Loucy (cell line): Measurements from ENCODE around the gene NMNAT2.

ENCODE experiments used
- H2AFZ ChIP-seq: fragments of 200-600 bp; sonication (generic); 2 replicates; pipeline ENCODE4 v1.6.0; 2016; ENCODE audit warnings: antibody characterized with exemption, mild to moderate bottlenecking, low read length, moderate library complexity
- H3F3A ChIP-seq: fragments of 200-600 bp; 2 replicates; pipeline ENCODE4 v1.6.0; 2016; ENCODE audit warnings: antibody characterized with exemption, low read depth, mild to moderate bottlenecking
- H3K27me3 ChIP-seq: fragments of 200-600 bp; sonication (generic); 2 replicates; pipeline ENCODE4 v1.6.1; 2014; ENCODE audit warnings: low read length, mild to moderate bottlenecking; ENCODE audit not compliant: insufficient read depth, poor library complexity, severe bottlenecking
- H3K36me3 ChIP-seq: fragments of 200-600 bp; sonication (generic); 2 replicates; pipeline ENCODE4 v1.6.1; 2016; ENCODE audit warnings: low read length; ENCODE audit not compliant: insufficient read depth
- H3K4me1 ChIP-seq: fragments of 200-600 bp; sonication (generic); 2 replicates; pipeline ENCODE4 v1.5.1; 2014; ENCODE audit warnings: low read length, mild to moderate bottlenecking; ENCODE audit not compliant: insufficient read depth, poor library complexity, severe bottlenecking
- H3K4me2 ChIP-seq: fragments of 200-600 bp; sonication (generic); 2 replicates; pipeline ENCODE4 v1.6.0; 2014; ENCODE audit warnings: antibody characterized with exemption, low read length, low read depth, mild to moderate bottlenecking; ENCODE audit not compliant: poor library complexity, severe bottlenecking
- H3K4me3 ChIP-seq: fragments of 200-600 bp; sonication (generic); 2 replicates; pipeline ENCODE4 v1.5.1; 2014; ENCODE audit warnings: low read length, mild to moderate bottlenecking, mixed read lengths; ENCODE audit not compliant: poor library complexity, severe bottlenecking
- H3K79me2 ChIP-seq: fragments of 200-600 bp; sonication (generic); 2 replicates; pipeline ENCODE4 v1.6.1; 2014; ENCODE audit warnings: low read length; ENCODE audit not compliant: insufficient read depth
- H3K9ac ChIP-seq: fragments of 200-600 bp; sonication (generic); 2 replicates; pipeline ENCODE4 v1.6.0; 2014; ENCODE audit warnings: mild to moderate bottlenecking, low read depth, low read length, moderate library complexity; ENCODE audit not compliant: poor library complexity, severe bottlenecking
- H3K9me2 ChIP-seq: fragments of 200-600 bp; sonication (generic); replicated peaks from 2 replicates; pipeline ENCODE4 v1.6.1; 2016; ENCODE audit warnings: low read depth, low read length, mixed read lengths
- H3K9me3 ChIP-seq: fragments of 200-600 bp; sonication (generic); 2 replicates; pipeline ENCODE4 v1.6.1; 2014; ENCODE audit warnings: mild to moderate bottlenecking, antibody characterized with exemption, low read length, low read depth; ENCODE audit not compliant: insufficient read depth
- H4K20me1 ChIP-seq: fragments of 200-600 bp; sonication (generic); 2 replicates; pipeline ENCODE4 v1.6.0; 2014; ENCODE audit warnings: antibody characterized with exemption, low read length, mild to moderate bottlenecking; ENCODE audit not compliant: insufficient read depth, poor library complexity, severe bottlenecking
- CTCF ChIP-seq: fragments of 200-600 bp; sonication (generic); conservative IDR thresholded peaks from 2 replicates; pipeline ENCODE4 v1.5.1; 2014; ENCODE audit warnings: mild to moderate bottlenecking, antibody characterized with exemption, low read length
- EZH2phosphoT487 ChIP-seq: fragments of 200-600 bp; IDR thresholded peaks from 2 replicates; pipeline ENCODE4 v1.6.1; 2018; ENCODE audit warnings: antibody characterized with exemption, mild to moderate bottlenecking, moderate library complexity, borderline replicate concordance

NMNAT2 gene

GRCh38 chr1:183435497-183435896 lies 17.3 kb upstream of the NMNAT2 start:
- Histone ChIP-seq H3K4me2 (no peak overlapping the region), H3K9me2 (no peaks in the 10 kb centered on the region), H3K9ac (no peak overlapping the region), H3F3A (no peaks in the 10 kb centered on the region), H4K20me1 (no peaks in the 10 kb centered on the region), H3K27me3 (no peaks in the 10 kb centered on the region), H2AFZ (no peak overlapping the region), H3K4me3 (no peak overlapping the region), H3K79me2 (no peaks in the 10 kb centered on the region), H3K9me3 (no peaks in the 10 kb centered on the region), H3K36me3 (no peaks in the 10 kb centered on the region), H3K4me1 (no peaks in the 10 kb centered on the region)
- no peak for TF ChIP-seq EZH2phosphoT487
- TF ChIP-seq CTCF, result no peak

GRCh38 chr1:183433703-183434102 lies 15.5 kb upstream of the NMNAT2 start:
- H2AFZ ChIP-seq, result no peak overlapping the region
- H3K9ac ChIP-seq, result no peak overlapping the region

DNA sequence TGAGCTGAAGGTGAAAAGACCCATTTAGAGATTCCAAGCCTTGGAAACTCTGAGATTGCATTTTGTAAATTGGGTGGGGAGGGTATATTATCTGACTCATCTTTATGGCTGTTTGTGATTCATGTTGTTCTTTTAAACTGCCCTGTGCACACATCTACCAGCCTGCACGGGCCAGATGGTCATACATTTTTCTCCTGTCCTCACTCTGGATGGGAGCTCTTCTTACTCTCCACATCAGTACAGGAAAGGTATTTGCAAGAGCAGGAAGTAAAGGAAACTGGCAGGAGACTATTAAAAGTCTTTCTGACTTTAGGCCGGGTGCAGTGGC lies 14.3 kb upstream of the NMNAT2 start:
- Histone ChIP-seq H3K36me3 (no peaks in the 10 kb centered on the region), H4K20me1 (no peaks in the 10 kb centered on the region), H3K9ac (no peak overlapping the region), H3K4me3 (no peak overlapping the region), H3K79me2 (no peaks in the 10 kb centered on the region), H3K4me1 (no peaks in the 10 kb centered on the region), H3K9me2 (no peaks in the 10 kb centered on the region), H3F3A (no peaks in the 10 kb centered on the region), H3K27me3 (no peaks in the 10 kb centered on the region), H3K4me2 (no peak overlapping the region), H3K9me3 (no peaks in the 10 kb centered on the region), H2AFZ (no peak overlapping the region)
- TF ChIP-seq CTCF, result no peak
- TF ChIP-seq EZH2phosphoT487, result no peak

More at GRCh38 chr1:183433703-183434102, 15.5 kb upstream of the NMNAT2 start:
- Histone ChIP-seq H3K4me1 (no peaks in the 10 kb centered on the region), H3K9me3 (no peaks in the 10 kb centered on the region), H3K79me2 (no peaks in the 10 kb centered on the region), H3F3A (no peaks in the 10 kb centered on the region), H3K4me3 (no peak overlapping the region), H4K20me1 (no peaks in the 10 kb centered on the region), H3K9me2 (no peaks in the 10 kb centered on the region), H3K4me2 (no peak overlapping the region), H3K27me3 (no peaks in the 10 kb centered on the region), H3K36me3 (no peaks in the 10 kb centered on the region)
- TF ChIP-seq CTCF, result no peak
- TF ChIP-seq EZH2phosphoT487, result no peak
